NB4 (cell line): ENCODE data around the gene SENP3.

Experiments
- DNase-seq: peaks from one replicate; pipeline ENCODE4 v3.0.0; 2010; ENCODE audit warnings: low read depth
- H3K4me3 ChIP-seq: one replicate; pipeline ENCODE4 v1.5.1; 2011; ENCODE audit warnings: mild to moderate bottlenecking, low read depth, low read length, moderate library complexity
- CTCF ChIP-seq: IDR thresholded peaks from one replicate; pipeline ENCODE4 v1.5.1; 2012; ENCODE audit warnings: low read depth, low read length
- MAX ChIP-seq: IDR thresholded peaks from 2 replicates; pipeline ENCODE4 v1.6.1; 2011; ENCODE audit warnings: low read depth, low read length
- MYC ChIP-seq: IDR thresholded peaks from 2 replicates; pipeline ENCODE4 v1.6.1; 2011; ENCODE audit warnings: low read depth, low read length
- POLR2A ChIP-seq: IDR thresholded peaks from 2 replicates; pipeline ENCODE4 v1.6.1; 2011; ENCODE audit warnings: mild to moderate bottlenecking; ENCODE audit not compliant: insufficient read length; ENCODE audit errors: extremely low read depth

SENP3 gene

GRCh38 chr17:7610641-7611040, 48.9 kb downstream of the SENP3 start:
- TF ChIP-seq POLR2A (no peak), CTCF (no peak), MAX (no peak), MYC (no peak)
- no peak overlapping the region for H3K4me3 ChIP-seq
- DNase-seq, result no peak

- DNase-seq, result no peak
- no peak for TF ChIP-seq MAX
- no peak for TF ChIP-seq CTCF
- no peak for TF ChIP-seq MYC
- TF ChIP-seq POLR2A, result no peak
- H3K4me3 ChIP-seq, result no peak overlapping the region
Measured at GRCh38 chr17:7611635-7612293, 50.0 kb downstream of the SENP3 start.

- H3K4me3 ChIP-seq, result no peak overlapping the region
- no peak for DNase-seq
Measured at GRCh38 chr17:7612294-7612640, 50.5 kb downstream of the SENP3 start.

GRCh38 chr17:7613769-7614424, 52.2 kb downstream of the SENP3 start:
- DNase-seq, result no peak
- H3K4me3 ChIP-seq, result peak overlapping the region; percentile 85
- TF ChIP-seq MYC (no peak), CTCF (no peak), MAX (no peak), POLR2A (no peak)

More at GRCh38 chr17:7612294-7612640, 50.5 kb downstream of the SENP3 start:
- no peak for TF ChIP-seq MAX
- no peak for TF ChIP-seq CTCF

GRCh38 chr17:7614425-7615264, 52.9 kb downstream of the SENP3 start, which contains the start of gene FXR2:
FXR2 (minus strand) TSS chr17:7614897; CDS start chr17:7614532, 365 bp downstream.
- TF ChIP-seq POLR2A, result peak; percentile 57
- 0 out of 2 replicates have a peak, but pooled peaks have one; percentile 27 for TF ChIP-seq MYC
- peak; percentile 50 for TF ChIP-seq CTCF
- peak; percentile 38; the same call in 1 of the 2 replicates for TF ChIP-seq MAX
- H3K4me3 ChIP-seq, result peak within 1 kb of the TSS; percentile 85
- peak; percentile 98 for DNase-seq
